Astrocyte of the spinal cord (primary cell): ENCODE results near the gene BFSP2.
"Not testable (repeated sequence)": the region's sequence is repeated elsewhere in the genome, so short reads cannot be mapped to it uniquely, and the experiment has no call there.

ENCODE experiments used
- DNase-seq: peaks from one replicate; pipeline ENCODE4 v3.0.0; 2011; ENCODE audit warnings: low read depth, low spot score
- H3K4me3 ChIP-seq: 2 replicates; pipeline ENCODE4 v1.5.1; 2011; ENCODE audit warnings: low read depth, mild to moderate bottlenecking, low read length, moderate library complexity
- in situ Hi-C: cut with HindIII; loops from 2 replicates; pipeline ENCODE4 v1.10.0; 2017; ENCODE audit warnings: low sequenced_read_pairs
- TF ChIP-seq, protein P1 (sequence below): IDR thresholded peaks from 2 replicates; pipeline ENCODE4 v1.5.1; 2012; ENCODE audit warnings: low read depth, mild to moderate bottlenecking, low read length, inconsistent platforms

BFSP2 gene

DNA sequence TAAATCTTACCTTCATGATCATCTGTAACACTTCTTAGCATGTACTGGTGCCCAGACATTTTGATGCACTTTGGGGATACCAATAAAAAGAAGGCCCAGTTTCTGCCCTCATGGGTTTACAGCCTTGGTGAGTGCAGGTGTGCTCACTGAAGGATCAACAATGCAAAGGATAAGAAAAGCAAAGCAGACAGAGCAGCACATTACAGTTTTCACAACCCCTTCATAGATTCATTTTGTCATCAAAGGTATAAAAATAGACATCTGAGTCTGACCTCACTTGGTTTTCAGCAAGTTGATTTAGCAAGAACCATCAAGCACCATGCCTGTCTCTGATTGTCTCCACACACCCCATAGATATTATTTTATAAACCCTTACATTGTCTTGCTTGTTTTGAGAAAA lies 77.6 kb downstream of the BFSP2 start:
- no peak for DNase-seq
- TF ChIP-seq, protein P1, sequence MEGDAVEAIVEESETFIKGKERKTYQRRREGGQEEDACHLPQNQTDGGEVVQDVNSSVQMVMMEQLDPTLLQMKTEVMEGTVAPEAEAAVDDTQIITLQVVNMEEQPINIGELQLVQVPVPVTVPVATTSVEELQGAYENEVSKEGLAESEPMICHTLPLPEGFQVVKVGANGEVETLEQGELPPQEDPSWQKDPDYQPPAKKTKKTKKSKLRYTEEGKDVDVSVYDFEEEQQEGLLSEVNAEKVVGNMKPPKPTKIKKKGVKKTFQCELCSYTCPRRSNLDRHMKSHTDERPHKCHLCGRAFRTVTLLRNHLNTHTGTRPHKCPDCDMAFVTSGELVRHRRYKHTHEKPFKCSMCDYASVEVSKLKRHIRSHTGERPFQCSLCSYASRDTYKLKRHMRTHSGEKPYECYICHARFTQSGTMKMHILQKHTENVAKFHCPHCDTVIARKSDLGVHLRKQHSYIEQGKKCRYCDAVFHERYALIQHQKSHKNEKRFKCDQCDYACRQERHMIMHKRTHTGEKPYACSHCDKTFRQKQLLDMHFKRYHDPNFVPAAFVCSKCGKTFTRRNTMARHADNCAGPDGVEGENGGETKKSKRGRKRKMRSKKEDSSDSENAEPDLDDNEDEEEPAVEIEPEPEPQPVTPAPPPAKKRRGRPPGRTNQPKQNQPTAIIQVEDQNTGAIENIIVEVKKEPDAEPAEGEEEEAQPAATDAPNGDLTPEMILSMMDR = no peak
- in situ Hi-C loops = no loop called here
- H3K4me3 ChIP-seq = no peak overlapping the region

DNA sequence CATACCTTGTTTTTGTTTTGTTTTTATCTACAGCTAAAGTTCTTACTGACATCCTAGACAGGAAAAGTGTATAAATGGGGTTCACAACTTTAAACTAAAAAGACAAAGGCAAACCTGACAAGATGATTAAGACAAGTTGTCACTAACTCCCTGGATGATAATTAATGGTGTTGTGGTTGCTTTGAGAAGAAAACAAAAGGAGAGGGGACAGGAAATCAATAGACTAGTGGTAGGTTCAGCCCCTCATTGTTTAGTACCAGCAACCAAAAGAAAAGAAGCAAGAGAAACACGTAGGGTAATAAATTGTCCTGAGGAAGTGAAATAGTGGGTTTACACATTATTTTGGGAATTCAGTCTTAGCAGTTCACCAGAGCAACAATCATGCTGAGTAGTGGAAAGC lies 78.8 kb downstream of the BFSP2 start:
- no peak overlapping the region for H3K4me3 ChIP-seq
- DNase-seq = no peak
- in situ Hi-C loops = no loop called here
- TF ChIP-seq, protein P1 = no peak

DNA sequence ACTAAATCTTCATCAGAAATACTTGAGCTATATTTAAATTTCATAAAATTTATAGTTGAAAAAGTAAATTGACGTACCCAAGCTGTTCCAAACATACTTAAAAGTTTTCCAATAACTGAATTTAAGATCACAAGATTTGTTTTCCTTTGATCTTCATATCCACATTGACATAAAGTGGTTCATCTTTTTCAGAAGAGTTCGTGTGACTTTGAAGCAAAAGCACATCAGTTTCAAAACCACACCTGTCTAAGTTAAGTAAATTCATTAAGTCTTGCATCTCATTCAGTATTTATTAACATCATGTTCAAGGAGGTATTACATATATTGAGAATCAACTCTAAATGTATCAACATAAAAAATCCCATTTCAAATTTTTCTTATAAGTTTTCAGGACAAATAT lies 79.5 kb downstream of the BFSP2 start:
- no peak overlapping the region for H3K4me3 ChIP-seq
- no peak for DNase-seq
- TF ChIP-seq, protein P1 = no peak
- in situ Hi-C loops = no loop called here

DNA sequence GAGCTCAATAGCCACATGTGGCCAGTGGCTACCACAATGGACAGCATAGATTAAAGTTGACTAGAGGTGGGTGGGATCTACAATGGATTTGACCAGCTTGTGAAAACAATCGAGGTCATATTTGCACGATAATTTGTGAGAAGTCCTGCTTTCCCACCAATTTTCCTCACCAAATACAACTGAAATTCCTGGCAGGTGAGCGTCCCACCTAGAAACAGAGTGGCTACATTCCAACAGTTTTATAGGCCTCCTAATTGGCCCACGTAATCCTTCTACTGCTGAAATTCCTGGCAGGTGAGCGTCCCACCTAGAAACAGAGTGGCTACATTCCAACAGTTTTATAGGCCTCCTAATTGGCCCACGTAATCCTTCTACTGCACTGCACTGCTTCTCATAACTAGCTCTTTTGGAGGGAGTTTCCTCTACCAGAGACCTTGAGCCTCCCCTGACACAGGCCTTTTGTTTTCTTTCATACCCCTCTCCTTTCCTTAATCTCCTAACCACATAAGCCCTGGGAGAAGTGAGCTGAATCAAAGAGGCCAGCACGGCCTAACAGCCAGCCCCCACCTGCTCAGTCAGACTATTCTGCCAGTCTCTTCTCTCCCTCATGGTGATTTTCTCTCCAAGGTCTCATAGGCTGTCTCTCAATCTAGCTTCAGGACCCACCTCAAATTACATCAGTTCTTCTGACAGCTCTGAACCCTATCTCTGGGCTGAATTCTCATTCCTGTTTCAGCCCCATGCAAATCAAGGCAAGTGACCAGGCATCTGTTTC lies 80.2 kb downstream of the BFSP2 start:
- in situ Hi-C loops = no loop called here

DNA sequence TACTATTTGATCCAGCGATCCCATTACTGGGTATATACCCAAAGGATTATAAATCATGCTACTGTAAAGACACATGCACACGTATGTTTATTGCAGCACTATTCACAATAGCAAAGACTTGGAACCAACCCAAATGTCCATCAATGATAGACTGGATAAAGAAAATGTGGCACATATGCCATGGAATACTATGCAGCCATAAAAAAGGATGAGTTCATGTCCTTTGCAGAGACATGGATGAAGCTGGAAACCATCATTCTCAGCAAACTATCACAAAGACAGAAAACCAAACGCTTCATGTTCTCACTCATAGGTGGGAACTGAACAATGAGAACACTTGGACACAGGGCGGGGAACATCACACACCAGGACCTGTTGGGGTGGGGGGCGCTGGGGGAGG lies 82.6 kb downstream of the BFSP2 start:
- DNase-seq, H3K4me3 ChIP-seq, in situ Hi-C loops: not testable (repeated sequence)

More for the DNA sequence above, 80.2 kb downstream of the BFSP2 start:
- no peak overlapping the region for H3K4me3 ChIP-seq
- TF ChIP-seq, protein P1 = no peak
- no peak for DNase-seq

DNA sequence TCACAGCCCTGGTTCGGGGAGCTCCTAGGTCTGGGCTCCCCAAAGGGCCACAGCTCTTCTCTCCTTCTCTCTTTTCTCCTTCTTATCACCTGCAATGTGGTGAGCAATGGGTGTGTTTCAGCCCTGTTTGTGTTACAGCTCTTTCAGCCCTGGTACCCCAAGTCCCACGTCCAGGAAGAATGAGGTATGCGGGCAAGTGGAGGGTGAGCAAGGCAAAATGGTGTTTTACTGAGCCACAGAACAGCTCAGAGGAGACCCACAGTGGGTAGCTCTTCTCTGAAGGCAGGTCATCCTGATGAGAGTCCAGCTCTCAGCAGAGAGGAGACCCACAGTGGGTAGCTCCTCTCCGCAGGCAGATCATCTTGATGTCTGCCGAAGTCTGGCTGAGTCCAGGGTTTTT lies 86.8 kb downstream of the BFSP2 start:
- in situ Hi-C loops = no loop called here
- H3K4me3 ChIP-seq = no peak overlapping the region
- no peak for DNase-seq
- TF ChIP-seq, protein P1 = no peak

DNA sequence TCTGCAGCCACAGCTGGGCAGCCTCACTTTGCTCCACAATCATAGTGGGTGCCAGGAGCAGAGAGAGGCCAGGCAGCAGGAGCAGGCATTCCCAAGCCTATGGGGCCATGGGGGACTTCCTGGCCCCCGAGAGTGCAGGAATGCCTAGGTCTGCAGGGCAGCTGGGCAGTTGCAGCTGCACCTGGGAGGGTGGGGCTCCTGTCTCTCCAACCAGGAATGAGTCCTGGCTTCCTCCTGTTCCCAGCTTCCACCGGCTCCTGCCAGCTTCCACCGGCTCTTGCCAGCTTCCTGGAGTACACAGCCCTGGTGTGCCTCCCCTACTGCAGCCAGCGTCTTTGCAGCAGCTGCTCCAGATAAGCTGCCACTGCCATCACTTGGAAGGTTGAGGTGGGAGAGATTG lies 87.3 kb downstream of the BFSP2 start:
- no peak for DNase-seq
- in situ Hi-C loops = no loop called here
- TF ChIP-seq, protein P1 = no peak
- H3K4me3 ChIP-seq = no peak overlapping the region
